RCC 7860 (cell line): Measurements from ENCODE around the gene CARTPT.

Experiments
- DNase-seq: peaks from one replicate; pipeline ENCODE4 v3.0.0-alpha.2; 2015; ENCODE audit warnings: low spot score
- FAIRE-seq: peaks from 2 replicates; lab custom pipeline; 2012; peaks lifted over from hg19 to GRCh38; lab: Jason Lieb, UNC

CARTPT gene

DNA sequence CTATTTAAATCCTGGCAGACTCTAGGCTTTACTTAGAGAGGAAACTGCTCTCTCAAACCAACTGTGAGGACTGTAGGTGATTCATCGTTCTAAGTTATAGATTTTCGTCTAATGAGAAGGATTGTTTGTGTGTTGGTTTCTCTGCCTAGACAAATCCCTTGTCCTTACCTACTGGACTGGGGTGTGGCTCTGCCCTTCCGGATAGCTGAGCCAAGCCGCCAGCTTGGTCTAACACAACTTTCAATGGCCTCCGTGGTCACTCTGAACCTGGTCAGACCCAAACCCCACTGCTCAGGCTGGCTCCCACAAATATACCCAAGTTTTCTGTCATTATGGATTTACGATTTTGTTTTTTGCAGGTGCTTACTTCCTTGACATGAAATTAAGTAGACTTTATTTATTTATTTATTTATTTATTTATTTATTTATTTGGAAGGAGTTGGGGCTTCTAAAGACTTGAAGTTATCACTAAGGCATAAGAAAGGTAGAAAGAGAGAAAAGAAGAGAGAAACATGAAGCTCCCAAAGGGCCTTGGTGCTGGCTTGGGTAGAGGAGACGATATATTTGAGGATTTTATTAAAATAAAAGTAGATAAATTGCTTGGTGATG lies 19.0 kb downstream of the CARTPT start:
- FAIRE-seq (no peak), DNase-seq (no peak)

GRCh38 chr5:71738662-71739361 lies 19.7 kb downstream of the CARTPT start:
- no peak for FAIRE-seq
- no peak for DNase-seq

- DNase-seq (no peak), FAIRE-seq (no peak)
Measured at GRCh38 chr5:71740015-71740753, 21.1 kb downstream of the CARTPT start.

DNA sequence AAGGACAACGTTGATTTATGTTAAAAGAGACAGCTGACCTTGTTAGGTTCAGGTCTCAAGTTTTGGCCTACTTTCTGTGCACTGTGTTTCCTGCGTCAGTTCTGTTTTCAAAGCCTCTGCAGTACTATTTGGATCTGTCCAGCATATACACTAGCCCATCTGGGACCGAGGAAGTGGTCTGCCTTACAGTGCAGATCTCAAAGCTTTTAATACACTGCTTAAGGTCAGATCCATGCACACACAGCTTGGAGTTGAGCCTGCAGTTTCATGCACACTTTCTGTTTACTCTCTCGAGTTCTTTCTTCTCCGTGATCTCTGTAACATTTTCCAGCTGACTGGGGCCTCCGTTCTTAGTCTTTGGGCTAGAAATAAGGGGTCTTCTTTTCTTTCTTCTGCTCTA lies 24.1 kb downstream of the CARTPT start:
- FAIRE-seq: no peak
- no peak for DNase-seq

DNA sequence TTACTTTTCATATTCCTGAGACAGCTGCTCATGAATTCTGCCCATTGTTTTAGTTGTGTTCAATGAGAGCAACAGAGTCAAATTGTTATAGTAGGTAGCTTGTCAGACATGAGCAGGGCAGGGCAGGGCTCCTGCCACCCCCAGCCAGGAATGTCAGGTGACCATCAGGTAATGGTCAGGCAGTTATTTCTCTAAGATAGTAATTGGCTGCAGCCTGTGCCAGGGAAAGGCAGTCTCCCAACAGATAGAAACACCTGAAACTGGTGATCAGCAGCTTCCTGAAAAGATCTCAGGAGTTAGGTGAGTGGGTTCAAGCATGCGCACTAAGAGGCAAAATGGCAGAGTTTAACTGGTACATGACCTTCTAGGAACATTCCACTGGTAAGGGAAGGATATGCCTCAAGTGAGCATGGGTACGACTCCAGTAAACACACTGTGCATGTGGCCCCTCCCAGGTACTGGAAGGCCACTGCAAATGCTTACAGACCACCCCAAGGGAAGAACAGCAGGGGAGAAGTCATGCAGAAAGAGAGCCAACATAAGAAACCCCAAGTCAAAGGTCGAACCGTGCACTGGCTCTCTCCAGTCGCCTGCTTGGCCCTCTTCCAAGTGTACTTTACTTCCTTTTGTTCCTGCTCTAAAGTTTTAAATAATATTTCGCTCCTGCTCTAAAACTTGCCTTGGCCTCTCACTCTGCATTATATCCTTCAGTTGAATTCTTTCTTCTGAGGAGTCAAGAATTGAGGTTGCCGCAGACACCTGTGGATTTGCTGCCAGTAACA lies 25.1 kb downstream of the CARTPT start:
- DNase-seq (no peak), FAIRE-seq (no peak)

DNA sequence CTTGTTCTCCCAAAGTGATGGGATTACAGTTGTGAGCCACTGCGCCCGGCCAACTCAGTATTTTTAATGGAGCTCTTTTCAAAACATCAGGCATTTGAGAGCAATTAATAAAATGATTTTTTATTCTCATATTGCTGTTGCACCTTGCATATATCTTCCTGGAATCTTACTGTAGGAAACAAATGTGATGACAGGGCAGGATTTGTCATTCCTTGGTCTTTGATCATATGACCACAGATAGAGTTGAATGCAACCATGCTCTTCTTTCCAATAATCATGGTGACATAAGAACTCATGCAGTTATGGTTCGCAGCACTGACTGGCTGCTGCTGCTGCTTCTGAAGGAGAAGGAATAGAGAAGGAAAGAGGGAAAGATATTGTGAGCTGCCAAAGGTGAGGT lies 28.1 kb downstream of the CARTPT start:
- no peak for FAIRE-seq
- no peak for DNase-seq

DNA sequence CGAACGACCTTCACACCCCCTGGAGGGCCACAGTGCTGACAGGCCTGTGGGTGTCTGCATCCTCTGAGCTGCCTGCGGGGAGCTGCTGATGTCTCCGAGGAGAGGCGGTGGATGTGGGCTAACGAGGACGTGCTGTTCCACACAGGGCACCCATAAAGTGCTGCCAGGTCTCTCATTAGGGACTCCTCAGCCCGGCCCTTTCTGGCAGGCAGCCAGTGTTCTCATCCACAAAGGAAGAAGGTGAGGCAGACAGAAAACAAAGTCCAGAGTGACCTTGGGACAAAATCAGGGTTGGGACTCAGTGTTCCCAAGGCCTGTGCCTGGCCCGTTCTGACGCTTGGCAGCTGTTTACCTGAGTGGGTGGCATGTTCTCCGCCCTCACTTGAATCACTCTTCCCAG lies 29.3 kb downstream of the CARTPT start:
- no peak for FAIRE-seq
- no peak for DNase-seq

DNA sequence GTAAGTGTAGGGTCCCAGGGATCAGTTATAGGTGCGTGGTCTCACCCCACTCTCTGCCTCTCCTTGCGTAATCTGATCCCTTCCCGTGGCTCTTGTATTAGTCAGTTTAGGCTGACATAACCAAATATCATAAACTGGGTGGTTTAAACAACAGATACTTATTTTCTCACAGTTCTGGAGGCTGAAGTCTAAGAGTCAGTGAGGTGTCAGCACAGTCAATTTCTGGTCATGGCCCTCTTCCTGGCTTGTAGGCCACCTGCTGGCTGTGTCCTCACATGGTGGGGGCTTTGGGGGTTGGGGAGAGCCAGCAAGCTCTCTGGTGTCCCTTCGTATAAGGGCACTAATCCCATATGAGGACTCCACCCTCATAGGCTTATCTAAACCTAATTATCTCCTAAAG lies 32.3 kb downstream of the CARTPT start:
- DNase-seq: no peak
- FAIRE-seq: no peak

GRCh38 chr5:71752441-71753190 lies 33.5 kb downstream of the CARTPT start:
- no peak for DNase-seq
- FAIRE-seq: no peak

DNA sequence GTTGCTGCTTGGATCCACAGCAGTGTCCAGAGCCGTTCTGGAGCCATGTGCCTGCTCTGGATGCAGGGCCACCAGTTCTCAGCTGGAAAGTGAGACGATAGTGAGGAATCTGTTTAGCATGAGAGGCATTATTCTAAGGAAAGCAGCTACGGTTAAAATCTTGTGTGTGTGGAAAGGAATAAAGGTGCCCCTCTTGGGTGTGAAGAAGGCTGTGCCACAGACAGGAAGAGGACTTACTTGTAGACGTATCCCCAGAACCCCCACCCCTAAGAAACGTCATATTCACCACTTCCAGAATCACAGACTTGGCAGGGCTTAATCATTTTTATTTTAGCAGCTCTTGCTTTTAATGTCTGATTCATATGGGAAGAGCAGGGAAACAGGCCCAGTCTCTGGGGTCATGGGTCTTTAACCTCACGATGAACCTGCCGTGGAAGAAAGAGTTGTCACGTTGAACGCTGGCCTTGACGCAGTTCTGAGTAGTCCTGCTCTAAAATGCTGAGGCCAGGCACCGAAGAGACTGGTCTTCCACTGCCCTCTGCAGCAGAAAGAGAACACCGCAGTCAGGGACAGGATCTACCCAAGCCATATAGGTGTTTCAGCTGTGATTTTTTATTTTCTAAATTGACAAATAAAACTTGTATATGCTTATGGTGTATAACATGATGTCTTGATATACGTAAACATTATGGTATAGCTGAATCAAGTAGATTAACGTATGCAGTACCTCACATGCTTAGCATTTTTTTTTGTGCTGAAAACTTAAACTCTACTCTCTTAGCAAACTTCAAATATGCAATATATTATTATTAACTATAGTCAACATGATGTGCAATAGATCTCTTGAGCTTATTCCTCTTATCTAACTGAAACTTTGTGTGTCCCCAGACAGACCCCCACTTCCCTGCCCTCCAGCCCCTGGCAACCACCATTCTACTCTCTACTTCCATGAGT lies 38.8 kb downstream of the CARTPT start:
- FAIRE-seq (no peak), DNase-seq (peak; percentile 3)

DNA sequence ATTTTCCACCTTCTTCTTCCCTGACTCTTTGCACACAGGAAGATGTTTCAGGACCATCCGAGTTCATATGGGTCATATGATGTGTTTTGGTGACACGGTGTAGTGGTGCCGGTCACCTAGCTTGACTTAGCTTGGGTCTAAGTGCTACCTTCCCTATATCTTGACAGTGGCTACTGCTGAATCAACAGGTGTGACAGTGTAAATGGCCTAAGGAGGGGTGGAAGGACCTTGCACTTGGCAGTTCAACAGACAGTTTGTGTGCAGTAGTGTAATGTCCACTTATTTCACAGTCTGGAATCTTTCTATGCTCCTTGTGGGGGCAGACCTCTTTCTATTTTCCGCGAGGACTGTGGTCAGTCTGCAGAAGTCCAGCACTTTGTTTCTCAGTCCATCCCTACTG lies 43.8 kb downstream of the CARTPT start:
- FAIRE-seq (no peak), DNase-seq (no peak)

DNA sequence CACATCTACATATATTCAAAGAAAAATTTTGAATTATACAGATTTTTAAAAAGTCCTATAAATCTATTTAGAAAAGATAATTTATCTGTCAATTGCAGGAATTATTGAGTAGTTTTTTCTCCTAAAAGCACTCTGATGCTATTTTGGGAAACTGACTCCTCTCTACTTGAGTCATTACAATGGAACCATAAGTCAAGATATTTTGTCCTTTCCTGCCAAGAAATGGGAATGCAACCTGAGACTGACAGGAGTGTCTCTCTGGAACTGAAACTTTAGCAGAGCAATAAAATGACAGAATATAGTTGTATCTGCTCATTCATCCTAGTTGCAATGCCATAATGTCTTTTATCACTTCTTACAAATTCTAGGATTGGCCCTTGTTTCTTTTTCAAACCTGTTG lies 48.6 kb downstream of the CARTPT start:
- DNase-seq (no peak), FAIRE-seq (no peak)

DNA sequence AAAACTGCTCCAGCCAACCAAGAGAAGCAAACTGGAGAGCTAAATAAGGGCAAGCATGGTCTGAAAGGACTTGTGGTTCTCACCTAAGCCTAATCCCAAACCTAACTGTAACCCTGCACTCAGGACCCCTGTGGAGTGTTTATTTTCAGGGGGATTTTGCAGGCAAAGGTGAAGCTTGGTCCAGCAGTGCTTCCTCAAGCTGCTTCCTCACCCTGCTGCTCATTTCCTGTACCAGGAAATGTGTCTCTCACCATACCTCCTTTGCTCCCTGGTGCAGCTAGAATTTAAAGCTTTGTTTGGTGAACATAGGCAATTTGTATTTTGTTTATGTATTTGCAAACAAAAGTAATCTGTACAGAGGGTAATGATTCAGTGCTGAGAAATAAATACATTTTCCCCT lies 50.2 kb downstream of the CARTPT start:
- DNase-seq: no peak
- FAIRE-seq: no peak

GRCh38 chr5:71770381-71770780 lies 51.3 kb downstream of the CARTPT start:
- DNase-seq: no peak
- FAIRE-seq: no peak
